Fibroblast of skin of back (primary cell): ENCODE data around the gene SRL.

Experiments used
- DNase-seq: peaks from one replicate; pipeline ENCODE4 v3.0.0-alpha.2; 2013

The SRL gene

DNA sequence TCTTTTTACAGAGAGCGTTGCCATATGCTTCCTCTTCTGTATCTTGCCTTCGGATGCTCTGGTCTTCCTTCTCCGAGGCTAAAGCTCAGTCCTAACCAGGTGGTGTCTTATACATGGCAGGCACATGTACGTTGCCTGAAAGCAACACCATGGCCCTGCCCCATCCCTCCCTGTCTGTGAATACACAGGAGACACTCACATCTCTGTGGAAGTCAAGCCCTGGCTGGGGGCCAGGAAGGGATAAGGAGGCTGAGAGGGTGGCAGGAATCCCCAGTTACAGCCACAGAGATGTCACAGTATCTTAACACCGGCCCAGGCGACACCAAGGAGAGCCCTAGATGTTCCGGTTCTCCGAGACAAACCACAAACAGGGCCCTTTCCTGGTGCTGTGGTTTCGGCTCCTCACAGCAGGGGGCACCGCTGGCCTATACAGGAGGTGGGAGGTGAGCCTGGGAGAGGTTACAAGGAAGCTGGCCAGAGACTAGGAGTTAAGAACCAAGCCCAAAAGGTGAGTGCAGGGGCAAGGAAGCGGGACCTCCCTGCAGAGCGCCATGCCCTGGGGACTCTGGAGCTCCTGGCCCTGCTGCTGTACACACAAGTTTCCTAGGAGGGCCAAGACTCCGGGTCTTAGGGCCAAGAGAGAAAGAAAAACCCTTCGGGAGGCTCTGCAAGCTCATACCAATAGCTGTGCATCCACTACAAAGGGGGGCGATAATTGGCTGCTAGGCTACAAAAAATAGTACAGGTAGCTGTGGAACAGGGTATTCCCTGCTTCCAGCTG, 41.7 kb downstream of the SRL start:
- DNase-seq: peak; percentile 53

DNA sequence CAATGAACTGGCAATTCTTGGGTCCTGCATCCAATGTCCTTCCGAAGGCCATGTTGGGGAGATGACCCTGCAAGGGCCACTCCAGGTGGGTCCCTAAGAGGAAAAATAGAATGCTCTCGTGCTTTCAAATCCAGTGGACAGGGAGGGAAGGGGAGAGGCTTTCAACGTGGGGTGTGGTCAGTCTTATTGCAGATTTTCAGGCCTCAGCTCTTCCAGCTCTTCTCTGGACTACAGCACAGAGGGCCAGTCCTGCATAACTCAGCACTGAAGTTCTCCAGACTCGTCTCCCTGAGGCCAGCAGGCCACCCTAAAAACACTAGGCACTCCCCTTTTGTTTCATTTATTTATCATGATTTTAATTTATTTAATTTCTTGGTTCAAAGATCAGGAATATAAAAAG, 43.1 kb downstream of the SRL start:
- DNase-seq: no peak

DNA sequence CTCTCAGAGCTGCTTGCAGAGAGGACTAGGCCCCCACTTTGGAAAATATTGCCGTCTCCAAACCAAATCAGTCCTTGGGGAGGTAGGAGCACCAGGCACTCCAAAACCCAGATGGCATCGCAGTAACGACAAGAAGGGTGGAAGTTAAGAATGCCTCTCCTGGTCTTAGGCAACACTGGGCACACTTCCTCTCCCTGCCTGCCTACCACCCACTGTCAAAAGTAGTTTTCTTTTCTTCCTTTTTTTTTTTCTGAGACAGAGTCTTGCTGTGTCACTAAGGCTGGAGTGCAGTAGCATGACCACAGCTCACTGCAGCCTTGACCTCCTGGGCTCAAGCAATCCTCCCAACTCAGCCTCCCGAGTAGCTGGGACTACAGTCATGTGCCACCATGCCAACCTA, 47.2 kb downstream of the SRL start:
- no peak for DNase-seq

DNA sequence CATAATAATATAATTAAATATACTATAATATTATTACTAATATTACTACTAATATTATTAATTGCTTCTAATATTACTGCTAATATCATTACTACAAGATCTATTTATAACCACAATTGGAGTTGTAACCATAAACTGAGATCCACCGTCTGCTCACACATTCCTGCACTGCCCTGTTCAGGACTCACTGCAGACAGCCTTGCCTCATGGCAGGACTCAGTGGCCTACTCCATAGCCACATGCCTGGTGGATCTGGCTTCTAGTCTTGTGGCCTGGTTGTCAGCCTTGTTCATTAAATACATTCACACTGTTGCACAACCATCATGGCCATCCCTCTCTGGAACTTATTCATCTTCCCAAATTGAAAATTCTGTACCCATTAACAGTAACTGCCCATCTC, 48.0 kb downstream of the SRL start:
- no peak for DNase-seq

DNA sequence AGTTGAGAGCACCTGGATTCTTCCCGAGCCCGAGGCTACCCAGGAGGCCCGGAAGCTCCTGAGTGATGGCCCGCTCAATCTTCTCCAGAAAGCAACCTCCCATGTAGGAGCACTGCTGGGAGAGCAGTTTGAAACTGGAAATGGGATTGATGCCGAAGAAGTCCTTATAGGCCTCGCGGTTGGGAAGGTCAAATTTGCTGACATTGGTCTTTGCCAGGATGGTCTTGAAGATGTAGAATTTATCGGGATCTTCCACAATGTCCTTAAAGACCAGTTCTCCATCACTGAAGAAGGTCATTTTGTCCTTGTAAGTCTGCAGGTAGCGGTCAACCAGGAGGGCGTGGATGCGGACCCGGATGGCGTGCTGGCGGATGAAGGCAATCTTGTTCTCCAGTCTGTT, 49.7 kb downstream of the SRL start:
- no peak for DNase-seq

DNA sequence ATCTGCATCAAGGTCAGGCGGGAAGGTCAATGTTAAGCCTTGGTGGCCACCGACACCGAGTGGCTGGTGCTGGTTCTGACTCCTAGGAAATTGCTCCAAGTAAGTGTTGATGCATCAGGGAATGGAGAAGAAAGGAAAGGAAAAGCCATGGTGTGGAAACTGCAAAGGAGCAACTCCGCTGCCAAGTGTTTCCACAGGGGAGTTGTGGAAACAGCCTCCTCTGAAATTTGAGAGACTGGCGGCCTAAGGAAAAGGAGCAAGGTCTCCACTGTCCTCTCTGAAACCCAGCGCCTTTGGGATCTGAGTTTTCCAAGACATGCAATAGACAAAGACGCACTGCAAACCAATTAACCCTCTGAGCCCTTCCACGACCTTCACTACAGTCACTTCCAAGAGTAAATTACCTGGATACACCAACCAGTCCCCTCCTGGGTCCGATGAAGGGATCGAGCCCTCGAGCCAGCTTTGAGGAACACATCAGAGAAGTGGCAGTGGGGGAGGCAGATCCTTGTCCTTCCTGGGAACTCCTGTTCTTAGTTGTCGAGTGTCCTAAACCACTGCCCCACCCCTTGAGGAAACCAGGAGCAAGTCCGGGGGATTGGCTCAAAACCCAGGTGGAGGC, 51.1 kb downstream of the SRL start:
- DNase-seq: no peak

DNA sequence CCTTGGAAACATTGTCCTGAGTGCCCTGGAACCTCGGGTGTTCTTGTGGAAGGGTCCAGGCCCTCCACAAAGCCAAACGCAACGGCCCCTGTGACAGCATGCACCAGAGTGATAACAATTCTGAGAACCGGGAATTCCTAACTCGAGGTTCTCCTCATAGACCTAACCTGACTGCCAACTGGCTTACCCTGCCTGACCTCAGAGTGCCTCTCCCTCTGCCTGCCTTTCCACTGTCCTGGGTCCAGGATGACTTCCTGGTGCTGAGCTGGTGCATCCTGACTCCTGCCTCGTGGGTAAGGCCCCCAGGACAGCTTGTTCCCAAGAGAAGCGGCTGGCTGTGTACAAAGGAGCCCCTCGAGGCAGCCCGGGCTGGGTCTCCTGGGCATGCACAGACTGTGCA, 51.8 kb downstream of the SRL start:
- DNase-seq: no peak

DNA sequence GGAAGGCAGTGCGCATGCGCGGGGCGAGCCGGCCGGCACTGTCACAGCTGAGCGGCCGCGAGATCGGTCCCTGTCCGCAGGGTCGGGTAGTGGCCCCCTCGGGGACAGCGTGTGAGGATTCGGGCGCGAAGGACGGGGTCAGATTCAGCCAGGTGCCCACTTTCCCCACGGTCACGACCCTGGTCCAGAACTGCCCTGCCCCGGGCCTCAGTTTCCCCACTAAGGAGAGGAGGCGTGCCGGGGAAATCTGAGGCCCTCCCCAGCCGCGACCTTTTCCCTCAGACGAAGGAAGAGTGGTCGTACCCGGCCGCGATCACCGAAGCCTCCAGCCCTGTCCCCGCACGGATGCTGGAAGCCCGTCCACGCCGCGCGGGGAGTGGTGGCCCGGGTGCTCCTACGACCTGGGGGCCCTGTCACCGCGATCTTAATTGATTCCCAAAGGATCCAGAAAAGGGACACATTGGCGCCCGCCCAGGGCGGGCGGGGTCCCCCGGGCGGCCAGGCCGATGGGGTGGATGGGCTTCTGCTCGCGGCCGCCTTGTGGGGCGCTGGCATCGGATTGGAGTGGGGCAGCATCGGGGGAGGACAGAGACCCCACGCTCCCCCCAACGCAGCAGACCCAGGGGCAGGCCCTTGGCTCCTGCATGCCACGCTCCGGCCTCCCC, 57.7 kb downstream of the SRL start:
- no peak for DNase-seq

DNA sequence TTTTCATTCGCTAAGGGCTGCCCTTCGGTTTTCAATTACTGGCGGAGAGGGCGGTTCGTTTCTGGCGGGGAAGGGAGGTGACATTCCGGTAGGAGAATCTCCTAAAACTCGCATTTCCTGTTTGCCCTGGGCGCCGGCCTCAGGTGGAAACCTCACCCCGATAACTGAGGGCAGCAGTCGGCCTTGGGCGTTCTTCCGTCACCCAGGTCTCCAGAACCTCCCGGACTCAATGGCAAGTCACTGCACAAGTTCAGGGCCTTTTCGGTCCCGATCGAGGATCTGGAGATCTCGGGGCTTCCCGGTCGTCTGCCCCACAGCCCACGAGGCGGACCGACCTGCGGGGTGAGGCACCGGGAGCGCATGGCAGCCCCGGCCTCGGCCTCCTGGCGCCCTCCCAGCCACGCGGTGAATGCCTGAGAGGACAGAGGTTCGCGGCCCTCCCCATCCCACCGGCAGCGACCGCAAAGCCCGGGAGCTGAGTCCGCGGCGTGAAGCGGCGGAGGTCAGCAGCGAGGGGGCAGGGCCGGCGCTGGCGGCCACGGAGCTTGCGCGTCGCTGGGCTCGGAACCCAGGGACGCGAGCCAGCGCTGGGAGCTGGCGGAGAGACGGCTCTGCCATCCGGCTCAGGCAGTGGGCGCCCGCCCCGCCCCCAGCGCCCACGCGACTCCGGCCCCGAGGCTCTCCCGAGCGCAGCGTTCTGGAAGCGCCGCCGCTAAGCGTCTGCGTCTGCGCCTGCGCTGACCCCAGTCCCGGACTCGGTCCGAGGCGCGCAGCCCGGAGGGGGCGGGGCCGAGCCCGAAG, 58.4 kb downstream of the SRL start:
- DNase-seq: peak; percentile 90

DNA sequence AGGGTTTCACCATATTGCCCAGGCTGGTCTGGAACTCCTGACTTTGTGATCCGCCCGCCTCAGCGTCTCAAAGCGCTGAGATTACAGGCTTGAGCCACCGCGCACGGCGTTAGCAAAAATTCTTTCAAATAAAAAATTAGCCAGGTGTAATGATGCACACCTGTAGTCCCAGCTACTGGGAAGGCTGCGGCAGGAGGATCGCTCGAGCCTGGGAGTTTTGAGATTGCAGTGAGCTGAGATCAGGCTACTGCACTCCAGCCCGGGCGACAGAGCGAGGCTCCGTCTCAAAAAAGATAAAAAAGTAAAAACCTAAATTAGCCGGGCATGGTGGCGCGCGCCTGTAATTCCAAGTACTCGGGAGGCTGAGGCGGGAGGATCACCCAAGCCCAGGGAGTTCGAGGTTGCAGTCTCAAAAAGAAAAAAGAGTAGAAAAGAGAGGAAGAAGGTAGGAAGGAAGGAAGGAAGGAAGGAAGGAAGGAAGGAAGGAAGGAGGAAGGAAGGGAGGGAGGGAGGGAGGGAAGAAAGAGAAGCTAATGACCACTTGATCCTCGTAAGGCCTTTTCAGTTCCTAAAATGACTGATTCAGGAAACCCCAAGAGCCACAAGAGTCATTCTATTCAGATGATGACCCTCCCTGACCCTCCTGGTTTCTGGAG, 59.2 kb downstream of the SRL start:
- DNase-seq: no peak

DNA sequence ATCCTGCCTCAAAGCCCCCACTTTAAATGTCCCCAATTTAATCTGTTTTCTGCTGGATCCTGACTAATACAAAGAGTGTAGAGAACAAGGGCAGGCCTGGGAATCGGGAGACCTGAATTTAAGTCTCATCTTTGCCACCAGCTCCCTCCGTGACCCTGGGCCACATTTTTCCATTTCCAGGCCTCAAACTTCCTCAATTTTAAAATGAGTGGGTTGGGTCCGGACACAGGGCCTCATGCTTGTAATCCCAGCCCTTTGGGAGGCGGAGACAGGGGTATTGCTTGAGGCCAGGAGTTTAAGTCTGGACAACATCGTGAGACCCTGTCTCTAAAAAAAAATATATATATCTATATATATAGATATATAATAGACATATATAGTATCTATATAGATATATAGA, 61.4 kb downstream of the SRL start:
- no peak for DNase-seq

DNA sequence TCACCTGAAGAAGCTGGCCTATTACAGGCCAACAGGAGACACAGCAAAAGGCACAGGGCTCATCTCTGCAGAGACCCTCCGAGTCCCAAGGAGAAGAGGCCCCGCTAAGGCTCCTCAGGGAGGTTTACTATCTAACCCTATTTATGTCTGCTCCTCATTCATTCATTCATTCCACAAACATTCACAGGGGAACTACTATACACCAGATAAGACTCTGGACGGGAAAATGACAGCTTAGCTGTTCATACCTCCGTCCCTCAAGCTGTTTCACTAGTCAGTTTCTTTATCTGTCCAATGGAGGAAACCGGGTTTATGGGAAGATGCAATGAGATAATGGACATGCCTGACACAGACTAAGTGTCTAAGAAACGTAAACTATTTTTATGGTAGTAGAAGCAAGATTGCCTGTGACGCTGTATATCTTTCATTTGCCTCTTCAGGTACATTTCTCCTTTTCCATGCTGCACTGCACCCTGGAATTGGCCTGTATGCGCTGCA, 62.1 kb downstream of the SRL start:
- no peak for DNase-seq

DNA sequence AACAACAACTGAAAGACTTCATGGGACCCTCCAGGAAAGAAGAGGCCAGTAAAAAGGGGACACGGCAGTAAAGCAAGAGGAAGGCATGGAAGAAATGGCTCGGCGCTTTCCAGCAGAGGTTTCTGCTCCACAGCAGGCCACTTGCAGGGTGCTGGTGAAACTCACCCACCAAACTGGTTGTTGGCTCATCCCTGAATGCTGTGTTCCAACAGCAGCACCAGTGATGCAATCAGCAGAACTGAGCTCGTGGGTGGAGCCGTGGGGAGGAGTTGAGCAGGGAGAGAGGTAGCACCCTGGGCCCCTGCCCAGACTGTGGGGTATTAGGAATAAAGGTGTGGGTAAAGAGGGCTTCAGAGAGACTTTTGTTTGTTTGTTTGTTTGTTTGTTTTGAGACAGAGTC, 62.9 kb downstream of the SRL start:
- DNase-seq: no peak

DNA sequence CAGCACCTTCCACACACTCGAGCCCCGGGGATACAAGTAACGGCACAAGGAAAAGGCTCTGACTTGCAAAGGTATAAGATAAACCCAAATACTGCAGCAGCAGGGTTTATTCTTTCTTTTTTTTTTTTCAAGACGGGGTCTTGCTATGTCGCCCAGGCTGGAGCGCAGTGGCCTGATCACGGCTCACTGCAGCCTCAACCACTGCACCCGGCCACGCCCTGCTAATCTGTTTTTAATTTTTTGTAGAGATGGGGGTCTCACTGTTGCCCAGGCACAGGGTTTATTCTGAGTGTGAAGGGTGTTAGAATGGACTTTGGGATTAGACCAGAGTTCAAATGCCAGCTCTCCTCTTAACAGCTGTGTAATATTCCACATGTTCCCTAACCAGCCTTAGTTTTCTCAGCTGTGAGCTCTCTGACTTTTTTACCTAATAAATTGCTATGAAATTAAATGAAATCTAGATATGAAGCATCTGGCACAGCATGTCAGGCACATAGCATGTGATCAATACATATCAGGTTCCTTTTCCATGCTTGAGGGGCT, 63.3 kb downstream of the SRL start:
- no peak for DNase-seq

DNA sequence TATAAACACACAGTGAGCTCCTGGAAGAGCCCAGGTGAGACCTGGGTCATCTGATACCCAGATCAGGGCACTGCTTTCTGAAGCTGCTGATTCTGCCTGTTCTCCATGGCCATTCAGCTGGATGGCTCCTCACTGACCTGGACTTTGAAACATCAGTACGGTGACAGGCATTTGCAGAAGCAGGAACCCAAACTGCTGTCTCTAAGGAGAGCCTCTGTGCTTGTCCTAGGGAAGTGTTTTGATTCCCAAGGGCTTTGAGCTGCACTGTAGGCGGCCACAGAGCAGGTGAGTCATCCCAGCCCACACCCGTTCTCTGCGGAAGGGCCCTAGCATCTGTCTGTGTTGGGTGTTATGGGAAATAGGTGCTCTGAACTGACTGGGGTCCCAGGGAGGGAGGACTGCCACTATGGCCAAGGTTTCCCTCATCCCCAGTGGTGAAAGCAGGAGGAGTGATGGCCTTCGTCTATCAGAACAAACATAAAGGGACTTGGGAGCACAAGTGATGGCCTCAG, 64.9 kb downstream of the SRL start:
- DNase-seq: peak; percentile 53

DNA sequence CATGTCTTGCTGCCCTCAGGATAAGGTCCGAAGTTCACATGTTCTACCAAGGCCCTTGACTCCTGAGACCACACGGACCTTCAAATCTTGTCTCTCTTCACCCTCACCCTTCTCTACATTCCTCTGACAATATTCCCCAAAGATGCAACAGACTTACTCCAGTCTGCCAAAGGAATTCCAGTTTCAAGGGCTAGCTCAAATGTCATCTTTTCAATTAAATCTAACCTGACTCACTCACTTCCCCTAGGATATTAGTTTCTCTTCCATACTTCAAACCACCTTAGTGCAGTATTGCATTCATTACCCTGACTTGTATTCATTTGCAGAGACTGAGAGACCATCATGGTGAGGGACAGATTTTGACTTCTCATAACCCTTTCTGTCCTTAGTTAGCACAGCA, 66.0 kb downstream of the SRL start:
- peak; percentile 36 for DNase-seq

DNA sequence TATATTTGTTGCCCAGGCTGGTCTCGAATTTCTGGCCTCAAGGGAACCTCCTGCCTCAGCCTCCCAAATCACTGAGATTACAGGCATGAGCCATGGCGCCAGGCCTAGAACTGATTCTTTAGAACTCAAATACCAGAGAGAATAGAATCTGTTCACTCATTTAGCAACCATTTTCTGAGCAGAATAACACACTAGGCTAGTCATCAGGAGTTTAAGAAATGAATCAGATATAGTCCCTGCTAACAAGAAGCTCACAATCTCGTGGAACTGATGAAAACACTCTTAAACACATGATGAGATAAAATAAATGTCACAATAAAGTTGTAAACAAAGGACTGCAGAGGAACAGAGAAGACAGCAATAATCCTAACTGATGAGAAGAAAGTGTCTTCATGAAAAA, 69.8 kb downstream of the SRL start:
- DNase-seq: peak; percentile 52

DNA sequence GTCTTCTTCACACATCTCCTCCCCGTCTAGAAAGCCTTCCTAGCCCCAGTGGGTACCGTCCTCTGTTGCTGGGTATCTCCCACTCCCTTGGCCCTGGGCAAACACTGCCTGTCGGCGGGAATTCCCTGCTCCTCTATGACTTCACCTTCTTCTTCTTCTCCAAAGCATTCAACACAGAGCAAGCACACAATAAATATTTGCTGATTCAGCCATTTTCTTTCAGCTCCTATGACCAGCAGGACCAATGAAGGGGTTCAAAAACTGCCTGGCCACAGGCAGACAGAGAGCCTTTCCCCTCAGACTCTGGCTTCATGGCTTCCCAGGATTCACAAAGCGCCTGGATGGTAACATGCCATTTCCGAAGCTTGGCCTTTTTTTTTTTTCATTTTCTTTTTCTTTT, 72.5 kb downstream of the SRL start:
- no peak for DNase-seq

DNA sequence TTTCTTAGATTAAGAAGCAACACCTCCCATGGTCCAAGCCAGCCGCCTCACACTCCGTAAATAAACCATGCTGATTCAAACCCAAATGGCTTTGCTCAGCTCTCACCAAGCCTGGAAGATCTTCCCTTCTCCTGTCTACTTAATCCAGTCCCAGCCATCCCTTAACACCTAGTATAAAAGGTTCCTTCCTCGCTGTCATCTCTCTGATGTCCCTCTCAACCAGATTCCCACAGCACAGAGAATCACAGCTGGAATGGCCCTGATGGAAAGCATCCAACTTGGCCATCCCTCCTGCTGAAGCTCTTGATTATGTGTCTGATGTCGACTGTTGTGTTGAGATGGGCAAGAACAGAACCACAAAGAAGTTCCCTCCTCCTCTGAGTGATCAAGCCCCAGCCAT, 75.1 kb downstream of the SRL start:
- no peak for DNase-seq

DNA sequence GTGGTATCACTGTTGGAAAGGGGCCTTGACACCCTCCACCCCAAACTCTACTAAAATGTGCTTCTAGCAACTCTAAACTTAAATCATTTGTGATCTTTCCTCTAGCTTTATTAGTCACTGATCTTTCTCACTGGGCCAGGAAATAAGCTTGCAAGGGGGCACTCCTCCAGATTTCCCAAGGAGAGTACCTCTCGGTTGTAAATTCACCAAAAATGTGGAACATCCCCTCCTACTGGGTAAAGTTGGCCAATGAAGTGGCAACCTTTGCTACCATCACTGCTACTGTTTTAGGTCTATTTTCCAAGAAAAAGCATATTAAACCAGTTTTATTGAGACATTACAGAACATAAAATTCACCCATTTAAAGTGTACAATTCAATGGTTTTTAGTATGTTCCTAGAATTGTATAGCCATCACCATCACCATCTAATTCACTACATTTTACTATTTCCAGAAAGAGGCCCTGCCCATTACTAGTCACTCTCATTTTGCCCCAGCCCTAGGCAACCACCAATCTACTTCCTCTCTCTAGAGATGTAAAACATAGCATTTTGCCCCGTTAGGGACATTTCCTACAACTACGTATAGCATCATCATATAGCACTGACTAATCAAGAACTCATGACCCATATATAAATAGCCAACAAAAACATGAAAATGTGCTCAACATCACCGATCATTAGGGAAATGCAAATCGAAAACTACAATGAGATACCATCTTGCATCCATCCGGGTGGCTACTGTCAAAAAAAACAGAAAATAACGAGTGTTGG, 81.0 kb downstream of the SRL start:
- DNase-seq: no peak

DNA sequence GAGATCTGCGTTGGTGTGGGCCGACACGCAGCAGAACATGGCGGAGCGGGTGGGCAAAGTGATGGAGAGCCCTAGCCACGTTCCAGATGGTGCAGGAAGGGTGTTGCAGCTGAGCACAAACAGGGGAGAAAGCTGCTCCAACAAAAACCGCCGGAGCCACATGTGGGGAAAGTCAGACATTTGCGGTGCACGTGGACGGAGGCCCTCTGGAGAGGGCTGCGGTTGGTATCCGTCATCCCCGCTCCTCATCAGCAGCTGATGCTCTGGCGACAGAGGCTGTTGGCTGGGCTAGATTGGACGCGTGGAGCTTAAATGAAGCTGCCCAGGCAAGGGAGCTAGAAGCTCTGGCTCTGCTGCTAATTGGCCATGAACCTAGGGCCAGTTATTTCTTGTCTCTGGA, 82.2 kb downstream of the SRL start:
- no peak for DNase-seq
